Right atrium auricular region (tissue), 2 donors: ENCODE data around the gene PFKFB3. TPM values are rescaled to one million over a fixed set of nuclear protein-coding genes. Genes with fewer than 3 reads are reported as not detected.
"Not testable (repeated sequence)": the region's sequence is repeated elsewhere in the genome, so short reads cannot be mapped to it uniquely, and the experiment has no call there.

Source experiments
- DNase-seq: peaks from one replicate; pipeline ENCODE4 v3.0.0-alpha.2; 2019; ENCODE audit warnings: low spot score
- H3K27ac ChIP-seq, 2 donors: fragments of 200-600 bp; sonication (generic); 1 replicate in 1 of 2; 2 replicates in 1 of 2; pipeline ENCODE4 v1.5.1; 2016 to 2019
- H3K27me3 ChIP-seq, 2 donors: fragments of 200-600 bp; sonication (generic); one replicate each; pipeline versions ENCODE4 v1.5.1 to v1.6.0; 2017 to 2019
- H3K36me3 ChIP-seq: fragments of 200-600 bp; sonication (generic); one replicate; pipeline ENCODE4 v1.5.1; 2016
- H3K4me1 ChIP-seq, 2 donors: fragments of 200-600 bp; sonication (generic); one replicate each; pipeline versions ENCODE4 v1.5.1 to v1.6.0; 2017 to 2019
- H3K4me3 ChIP-seq, 2 donors: fragments of 200-600 bp; sonication (generic); 1 replicate in 1 of 2; 2 replicates in 1 of 2; pipeline ENCODE4 v1.5.1; 2017 to 2019; ENCODE audit warnings: mild to moderate bottlenecking in 1 of 2, moderate library complexity in 1 of 2
- H3K9me3 ChIP-seq, 2 donors: fragments of 200-600 bp; sonication (generic); one replicate each; pipeline ENCODE4 v1.5.1; 2019
- total RNA-seq, 2 donors: library from RNA; depleted of rRNA; stranded (reverse); fragments of >200 nt; gene quantifications; one replicate each; pipeline ENCODE4 v1.1.0, GENCODE V29; 2016
- TF ChIP-seq, protein P1 (sequence below), 2 donors: fragments of 200-600 bp; sonication (generic); IDR thresholded peaks; one replicate each; pipeline ENCODE4 v1.5.1; 2019; ENCODE audit warnings: antibody characterized with exemption in 2 of 2

Gene PFKFB3
- total RNA-seq, 2 donors from 2014 or later, result 9.4 to 16.5 TPM

DNA sequence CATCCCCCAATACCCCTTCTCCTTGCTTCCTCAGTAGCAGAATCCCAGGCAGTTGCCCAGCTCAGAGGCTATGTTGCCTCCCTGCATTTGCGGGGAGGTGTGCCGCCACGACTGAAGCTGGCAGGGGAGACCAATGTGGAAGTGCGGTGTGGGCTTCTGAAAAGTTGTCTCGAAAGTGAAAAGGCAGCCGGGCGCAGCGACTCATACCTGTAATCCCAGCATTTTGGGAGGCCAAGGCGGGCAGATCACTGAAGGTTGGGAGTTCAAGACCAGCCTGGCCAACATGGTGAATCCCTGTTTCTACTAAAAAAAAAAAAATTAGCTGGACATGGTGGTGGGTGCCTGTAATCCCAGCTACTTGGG lies 15.9 kb upstream of the PFKFB3 start:
- H3K4me1 ChIP-seq, result peaks cover 0 to 8% of the 10 kb centered on the region in 2 donors
- TF ChIP-seq, protein P1, sequence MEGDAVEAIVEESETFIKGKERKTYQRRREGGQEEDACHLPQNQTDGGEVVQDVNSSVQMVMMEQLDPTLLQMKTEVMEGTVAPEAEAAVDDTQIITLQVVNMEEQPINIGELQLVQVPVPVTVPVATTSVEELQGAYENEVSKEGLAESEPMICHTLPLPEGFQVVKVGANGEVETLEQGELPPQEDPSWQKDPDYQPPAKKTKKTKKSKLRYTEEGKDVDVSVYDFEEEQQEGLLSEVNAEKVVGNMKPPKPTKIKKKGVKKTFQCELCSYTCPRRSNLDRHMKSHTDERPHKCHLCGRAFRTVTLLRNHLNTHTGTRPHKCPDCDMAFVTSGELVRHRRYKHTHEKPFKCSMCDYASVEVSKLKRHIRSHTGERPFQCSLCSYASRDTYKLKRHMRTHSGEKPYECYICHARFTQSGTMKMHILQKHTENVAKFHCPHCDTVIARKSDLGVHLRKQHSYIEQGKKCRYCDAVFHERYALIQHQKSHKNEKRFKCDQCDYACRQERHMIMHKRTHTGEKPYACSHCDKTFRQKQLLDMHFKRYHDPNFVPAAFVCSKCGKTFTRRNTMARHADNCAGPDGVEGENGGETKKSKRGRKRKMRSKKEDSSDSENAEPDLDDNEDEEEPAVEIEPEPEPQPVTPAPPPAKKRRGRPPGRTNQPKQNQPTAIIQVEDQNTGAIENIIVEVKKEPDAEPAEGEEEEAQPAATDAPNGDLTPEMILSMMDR (IDR thresholded peaks at IDR 0.05), result no peak

DNA sequence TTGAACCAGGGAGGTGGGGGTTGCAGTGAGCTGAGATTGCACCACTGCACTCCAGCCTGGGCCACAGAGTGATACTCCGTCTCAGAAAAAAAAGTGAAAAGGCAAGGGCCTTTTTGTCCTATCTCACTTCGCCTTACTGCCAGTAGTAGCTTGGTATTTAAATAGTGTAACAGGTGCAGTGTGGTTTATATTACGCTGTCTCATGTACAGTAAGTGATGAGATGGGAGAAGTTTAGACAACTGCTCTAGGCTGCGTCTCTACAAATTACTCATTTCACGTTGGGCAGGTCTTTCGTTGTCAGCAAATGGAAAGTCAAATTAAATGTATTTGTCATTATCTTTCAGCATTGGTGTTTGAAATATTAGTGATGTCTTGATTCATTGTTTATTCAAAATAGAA lies 15.5 kb upstream of the PFKFB3 start:
- peaks cover 0 to 12% of the 10 kb centered on the region in 2 donors for H3K4me1 ChIP-seq
- H3K27ac ChIP-seq, result no peak overlapping the region
- no peaks in the 10 kb centered on the region for H3K36me3 ChIP-seq
- H3K9me3 ChIP-seq, result no peaks in the 10 kb centered on the region
- no peak overlapping the region for H3K4me3 ChIP-seq
- TF ChIP-seq, protein P1 (IDR thresholded peaks at IDR 0.05), result no peak
- H3K27me3 ChIP-seq, result no peaks in the 10 kb centered on the region
- DNase-seq, result no peak

More for the DNA sequence above, 15.9 kb upstream of the PFKFB3 start:
- Histone ChIP-seq H3K27ac (no peak overlapping the region), H3K4me3 (no peak overlapping the region), H3K9me3 (no peaks in the 10 kb centered on the region), H3K27me3 (no peaks in the 10 kb centered on the region), H3K36me3 (no peaks in the 10 kb centered on the region)
- no peak for DNase-seq

DNA sequence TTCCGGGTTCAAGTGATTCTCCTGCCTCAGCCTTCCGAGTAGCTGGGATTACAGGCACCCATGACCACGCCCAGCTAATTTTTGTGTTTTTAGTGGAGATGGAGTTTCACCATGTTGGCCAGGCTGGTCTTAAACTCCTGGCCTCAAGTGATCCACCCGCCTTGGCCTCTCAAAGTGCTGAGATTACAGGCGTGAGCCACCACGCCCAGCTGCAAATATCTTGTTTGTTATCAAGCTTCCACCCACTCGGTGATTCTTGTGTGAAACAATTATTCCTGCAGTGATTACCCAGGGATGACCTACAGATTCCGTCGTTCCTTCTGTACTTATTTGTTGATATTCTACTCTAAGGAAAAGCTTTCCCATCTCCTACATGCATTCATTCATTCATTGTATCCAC lies 12.7 kb upstream of the PFKFB3 start:
- H3K27me3 ChIP-seq, H3K9me3 ChIP-seq, H3K4me3 ChIP-seq, H3K27ac ChIP-seq, DNase-seq, H3K36me3 ChIP-seq: not testable (repeated sequence)
- peaks cover 0 to 21% of the 10 kb centered on the region in 2 donors for H3K4me1 ChIP-seq

DNA sequence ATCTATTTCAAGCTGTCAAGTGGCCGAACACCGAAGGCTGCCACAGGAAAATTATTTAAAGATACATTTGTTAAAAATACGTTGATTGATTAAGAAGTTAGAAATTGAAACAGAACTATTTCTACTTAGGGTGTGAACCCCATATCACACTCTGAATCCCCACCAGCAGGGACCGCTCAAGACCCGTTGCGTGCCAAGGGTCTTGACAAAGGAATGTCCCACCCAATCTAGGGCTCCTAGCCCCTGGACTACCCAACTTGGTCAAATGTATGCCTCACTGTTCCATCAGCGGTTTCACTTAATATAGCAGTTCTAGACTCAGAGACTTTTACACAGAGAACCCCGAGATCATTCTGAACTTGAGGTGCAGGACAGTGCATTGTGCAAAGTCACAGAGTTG lies 11.6 kb upstream of the PFKFB3 start:
- peaks cover 0 to 29% of the 10 kb centered on the region in 2 donors for H3K4me1 ChIP-seq
- TF ChIP-seq, protein P1 (IDR thresholded peaks at IDR 0.05), result no peak
- H3K4me3 ChIP-seq, result no peak overlapping the region
- no peak for DNase-seq
- H3K27me3 ChIP-seq, result no peaks in the 10 kb centered on the region
- no peaks in the 10 kb centered on the region for H3K36me3 ChIP-seq
- no peaks in the 10 kb centered on the region for H3K9me3 ChIP-seq
- peak overlapping the region; percentile 59 to 63 for H3K27ac ChIP-seq

DNA sequence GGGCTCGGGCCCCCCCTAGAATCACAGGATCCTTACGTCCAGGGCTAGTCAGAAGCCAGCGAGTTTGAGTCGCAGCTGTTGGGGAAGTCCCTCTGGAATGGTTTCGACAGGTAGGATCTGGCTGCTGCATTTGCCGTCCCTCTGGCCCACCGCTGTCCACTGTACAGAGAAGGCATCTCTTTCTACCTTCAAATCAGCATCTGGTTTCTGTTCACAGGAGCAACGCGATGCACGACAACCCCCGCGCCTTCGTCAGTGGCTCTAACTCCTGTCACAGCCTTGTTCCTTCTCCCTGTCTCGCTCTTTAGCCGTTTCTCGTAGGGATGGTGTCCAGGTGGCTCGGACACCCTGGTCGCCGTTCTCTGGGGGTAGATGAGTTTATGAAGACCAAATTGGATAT lies 11.2 kb upstream of the PFKFB3 start:
- TF ChIP-seq, protein P1 (IDR thresholded peaks at IDR 0.05), result no peak
- Histone ChIP-seq H3K9me3 (no peaks in the 10 kb centered on the region), H3K27me3 (no peaks in the 10 kb centered on the region), H3K36me3 (no peaks in the 10 kb centered on the region), H3K4me3 (no peak overlapping the region), H3K4me1 (peaks cover 0 to 32% of the 10 kb centered on the region in 2 donors), H3K27ac (peak overlapping the region; percentile 59 to 63)
- no peak for DNase-seq

DNA sequence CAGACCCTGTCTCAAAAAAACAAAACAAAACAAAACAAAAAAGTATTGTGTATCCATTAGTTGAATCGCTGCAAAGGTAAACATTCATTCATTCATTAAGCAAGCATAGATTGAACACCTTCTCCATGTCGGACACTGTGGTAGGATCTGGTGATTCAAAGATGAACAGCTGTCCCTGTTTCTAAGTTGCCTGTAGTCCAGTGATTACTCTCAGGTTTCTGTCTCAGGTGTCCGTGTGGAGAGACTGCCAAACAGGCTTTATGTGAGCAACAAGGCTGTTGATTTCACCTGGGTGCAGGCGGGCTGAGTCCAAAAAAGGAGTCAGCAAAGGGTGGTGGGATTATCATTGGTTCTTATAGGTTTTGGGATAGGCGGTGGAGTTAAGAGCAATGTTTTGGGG lies 9.4 kb upstream of the PFKFB3 start:
- not testable (repeated sequence) for H3K36me3 ChIP-seq, H3K9me3 ChIP-seq, H3K27ac ChIP-seq, H3K4me3 ChIP-seq, H3K27me3 ChIP-seq, DNase-seq
- H3K4me1 ChIP-seq, result peaks cover 0 to 34% of the 10 kb centered on the region in 2 donors

DNA sequence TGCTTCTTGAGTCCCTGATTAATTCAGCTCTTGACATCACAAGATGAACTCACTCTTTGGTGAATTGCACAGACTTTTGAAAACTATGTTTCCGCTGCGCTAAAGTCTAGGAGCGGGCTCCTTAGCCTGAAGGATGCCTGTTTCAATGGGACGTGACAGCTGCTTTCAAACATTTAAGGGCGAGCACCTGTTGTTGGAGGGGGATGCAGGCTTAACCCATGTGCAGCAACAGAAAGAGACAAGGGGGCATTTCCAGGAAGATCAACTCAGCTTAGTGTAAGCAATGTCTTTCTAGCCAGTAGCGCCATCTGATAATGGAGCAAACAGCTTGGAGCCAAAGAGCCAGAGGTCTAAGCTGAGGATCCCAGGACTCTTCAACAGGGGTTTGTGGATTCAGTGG lies 8.4 kb upstream of the PFKFB3 start:
- H3K9me3 ChIP-seq, result no peaks in the 10 kb centered on the region
- H3K4me1 ChIP-seq, result peaks cover 0 to 34% of the 10 kb centered on the region in 2 donors
- TF ChIP-seq, protein P1 (IDR thresholded peaks at IDR 0.05), result no peak
- no peaks in the 10 kb centered on the region for H3K27me3 ChIP-seq
- DNase-seq, result no peak
- no peaks in the 10 kb centered on the region for H3K36me3 ChIP-seq
- H3K27ac ChIP-seq, result peak overlapping the region; percentile 61 to 73
- H3K4me3 ChIP-seq, result no peak overlapping the region
